HEK293T (cell line): Measurements from ENCODE around the gene MTHFD2.

Experiments
- CTCF ChIA-PET: fragments of 350-600 bp; formaldehyde crosslinking; extraction: SDS; loops from one replicate; lab custom pipeline; 2021; ENCODE audit warnings: antibody characterized with exemption, inconsistent platforms; lab: Yijun Ruan, JAX
- POLR2A ChIA-PET: fragments of 350-600 bp; formaldehyde crosslinking; extraction: SDS; loops from one replicate; lab custom pipeline; 2020; ENCODE audit warnings: antibody characterized with exemption, inconsistent platforms; lab: Yijun Ruan, JAX
- DNase-seq: peaks from one replicate; pipeline ENCODE4 v3.0.0; 2012; ENCODE audit warnings: mixed read lengths; ENCODE audit errors: extremely low spot score
- ARNT ChIP-seq: fragments of 450-650 bp; IDR thresholded peaks from 2 replicates; pipeline ENCODE4 v1.6.1; 2017; ENCODE audit warnings: mild to moderate bottlenecking
- BHLHE40 ChIP-seq: fragments of 450-650 bp; IDR thresholded peaks from 2 replicates; pipeline ENCODE4 v1.6.1; 2016; ENCODE audit warnings: mild to moderate bottlenecking, moderate library complexity, borderline replicate concordance
- CTBP1 ChIP-seq: fragments of 450-650 bp; IDR thresholded peaks from 2 replicates; pipeline ENCODE4 v1.6.1; 2016; ENCODE audit warnings: borderline replicate concordance
- ELF4 ChIP-seq: fragments of 450-650 bp; IDR thresholded peaks from 2 replicates; pipeline ENCODE4 v1.6.1; 2017; ENCODE audit warnings: antibody characterized with exemption
- FOXA1 ChIP-seq: fragments of 450-650 bp; IDR thresholded peaks from 2 replicates; pipeline ENCODE4 v1.6.1; 2016; ENCODE audit warnings: mild to moderate bottlenecking
- FOXK2 ChIP-seq: fragments of 450-650 bp; IDR thresholded peaks from 2 replicates; pipeline ENCODE4 v1.6.1; 2016; ENCODE audit warnings: mild to moderate bottlenecking
- FOXM1 ChIP-seq: fragments of 450-650 bp; IDR thresholded peaks from 2 replicates; pipeline ENCODE4 v1.6.1; 2017; ENCODE audit warnings: mild to moderate bottlenecking, borderline replicate concordance
- HDGF ChIP-seq: fragments of 450-650 bp; IDR thresholded peaks from 2 replicates; pipeline ENCODE4 v1.6.1; 2017; ENCODE audit warnings: antibody characterized with exemption, borderline replicate concordance
- L3MBTL2 ChIP-seq: fragments of 450-650 bp; conservative IDR thresholded peaks from 2 replicates; pipeline ENCODE4 v1.6.1; 2016; ENCODE audit warnings: mild to moderate bottlenecking
- LEF1 ChIP-seq: fragments of 450-650 bp; IDR thresholded peaks from 2 replicates; pipeline ENCODE4 v1.6.1; 2017; ENCODE audit warnings: mild to moderate bottlenecking, borderline replicate concordance
- NFRKB ChIP-seq: fragments of 450-650 bp; IDR thresholded peaks from 2 replicates; pipeline ENCODE4 v1.6.1; 2016; ENCODE audit warnings: mild to moderate bottlenecking, moderate library complexity
- SP1 ChIP-seq: fragments of 450-650 bp; IDR thresholded peaks from 2 replicates; pipeline ENCODE4 v1.6.1; 2017
- SUZ12 ChIP-seq: fragments of 450-650 bp; IDR thresholded peaks from 2 replicates; pipeline ENCODE4 v1.6.1; 2016; ENCODE audit warnings: mild to moderate bottlenecking
- TARDBP ChIP-seq: fragments of 450-650 bp; IDR thresholded peaks from 2 replicates; pipeline ENCODE4 v1.6.1; 2016
- ZNF384 ChIP-seq: fragments of 450-650 bp; IDR thresholded peaks from 2 replicates; pipeline ENCODE4 v1.6.1; 2016
- TF ChIP-seq, protein P1 (sequence below): fragments of 450-650 bp; IDR thresholded peaks from 2 replicates; pipeline ENCODE4 v1.6.1; 2016

Gene MTHFD2

DNA sequence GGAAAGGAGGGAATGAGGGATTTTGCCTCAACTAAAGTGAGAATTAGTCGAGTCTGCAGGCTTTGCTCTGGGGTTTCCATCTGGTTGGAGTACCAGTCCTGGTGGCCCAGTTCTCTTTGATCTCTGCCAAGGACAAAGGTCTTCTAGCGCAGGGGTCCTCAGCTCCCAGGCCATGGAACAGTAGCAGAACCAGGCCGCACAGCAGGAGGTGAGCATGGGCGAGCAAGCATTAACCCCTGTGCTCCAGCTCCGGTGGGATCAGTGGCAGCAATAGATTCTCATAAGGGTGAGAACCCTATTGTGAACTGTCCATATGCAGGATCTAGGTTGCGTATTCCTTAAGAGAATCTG is 23.9 kb downstream of the MTHFD2 start:
- CTCF ChIA-PET, result no interaction called here
- no peak for DNase-seq
- POLR2A ChIA-PET, result no interaction called here
- TF ChIP-seq L3MBTL2 (no peak), SP1 (no peak), SUZ12 (no peak), CTBP1 (no peak), ELF4 (no peak), NFRKB (no peak), FOXA1 (no peak), TARDBP (no peak), FOXK2 (no peak), LEF1 (no peak), ARNT (no peak)
- TF ChIP-seq, protein P1, sequence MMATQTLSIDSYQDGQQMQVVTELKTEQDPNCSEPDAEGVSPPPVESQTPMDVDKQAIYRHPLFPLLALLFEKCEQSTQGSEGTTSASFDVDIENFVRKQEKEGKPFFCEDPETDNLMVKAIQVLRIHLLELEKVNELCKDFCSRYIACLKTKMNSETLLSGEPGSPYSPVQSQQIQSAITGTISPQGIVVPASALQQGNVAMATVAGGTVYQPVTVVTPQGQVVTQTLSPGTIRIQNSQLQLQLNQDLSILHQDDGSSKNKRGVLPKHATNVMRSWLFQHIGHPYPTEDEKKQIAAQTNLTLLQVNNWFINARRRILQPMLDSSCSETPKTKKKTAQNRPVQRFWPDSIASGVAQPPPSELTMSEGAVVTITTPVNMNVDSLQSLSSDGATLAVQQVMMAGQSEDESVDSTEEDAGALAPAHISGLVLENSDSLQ, result no peak

DNA sequence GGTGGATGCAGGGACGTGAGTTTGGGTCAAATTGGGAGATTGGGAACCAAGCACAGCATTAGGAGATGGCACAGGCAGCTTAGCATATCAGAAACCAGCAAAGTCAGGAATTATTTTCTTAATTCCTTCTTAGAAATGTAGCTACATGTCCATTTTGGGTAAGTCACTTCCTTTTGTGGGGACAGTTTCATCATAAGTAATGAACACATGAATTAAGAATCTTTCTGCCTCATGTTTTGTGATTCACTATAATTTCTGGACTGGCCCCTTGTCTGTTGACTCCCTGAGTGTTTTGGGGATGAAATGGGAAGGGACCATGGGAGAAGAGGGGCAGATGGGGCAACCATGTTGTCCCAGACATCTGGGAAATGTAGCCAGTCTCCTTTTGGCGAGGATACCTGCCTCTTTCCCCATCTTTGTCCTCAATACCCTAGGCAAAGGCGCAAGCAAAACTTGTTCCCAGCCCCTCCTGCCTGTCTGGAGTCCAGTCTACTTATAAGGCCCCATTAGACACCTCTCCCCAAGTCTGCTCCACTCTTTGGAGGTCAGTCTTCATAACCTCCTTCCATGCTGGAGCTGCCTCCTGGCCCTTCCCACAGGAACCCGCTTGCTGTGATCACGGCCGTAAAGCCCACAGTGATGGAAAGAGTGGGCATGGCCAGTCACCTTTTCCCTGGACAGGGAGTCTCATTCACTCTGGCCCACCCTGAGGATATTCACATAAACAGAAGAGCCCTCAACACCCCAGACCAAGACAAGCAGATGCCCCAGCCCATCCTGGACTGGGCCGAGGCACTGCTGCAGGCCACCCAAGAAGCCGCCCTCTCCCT is 25.7 kb downstream of the MTHFD2 start:
- no peak for DNase-seq
- ChIA-PET POLR2A (no interaction called here), CTCF (no interaction called here)
- no peak for TF ChIP-seq FOXA1
- TF ChIP-seq CTBP1, result no peak
- no peak for TF ChIP-seq SUZ12
- TF ChIP-seq, protein P1, result no peak
- no peak for TF ChIP-seq BHLHE40
- TF ChIP-seq SP1, result no peak
- TF ChIP-seq NFRKB, result no peak
- TF ChIP-seq ZNF384, result no peak
- no peak for TF ChIP-seq LEF1
- TF ChIP-seq L3MBTL2, result no peak
- TF ChIP-seq TARDBP, result no peak
- no peak for TF ChIP-seq HDGF
- TF ChIP-seq ARNT, result no peak
- TF ChIP-seq FOXK2, result no peak

DNA sequence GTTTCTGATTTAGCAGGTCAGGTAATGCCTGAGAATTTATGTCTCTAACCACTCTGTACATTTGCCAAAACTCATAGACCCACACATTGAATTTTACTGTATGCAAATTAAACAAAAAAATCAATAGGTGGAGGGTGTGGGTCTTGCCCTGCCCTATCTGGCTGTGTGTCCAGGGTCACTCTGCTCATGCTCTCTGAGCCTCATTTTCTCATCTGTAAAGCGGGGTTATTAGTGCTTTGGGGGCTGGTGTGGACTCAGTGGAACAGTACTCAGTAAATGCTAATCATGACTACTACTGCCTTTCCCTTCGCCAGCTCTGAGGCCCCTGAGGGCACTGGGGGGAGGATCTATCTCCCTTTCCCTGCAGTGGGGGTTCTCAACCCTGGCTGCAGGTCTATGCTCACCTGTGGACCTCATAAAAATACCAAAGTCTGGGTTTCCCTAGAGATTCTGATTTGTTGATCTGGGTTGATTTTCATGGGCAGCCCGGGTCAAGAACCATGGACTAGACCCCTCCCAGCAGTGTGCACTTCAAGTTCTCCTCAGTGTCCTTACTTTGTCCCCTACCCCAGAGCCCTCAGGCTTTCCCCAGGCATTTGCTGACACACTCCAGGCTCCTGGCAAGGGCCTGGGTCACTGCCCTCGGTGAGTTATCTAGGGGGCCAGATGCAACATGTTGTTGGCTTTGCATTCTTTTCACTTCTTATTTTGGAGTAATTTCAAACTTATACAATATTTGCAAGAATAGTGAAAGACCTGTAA is 27.5 kb downstream of the MTHFD2 start:
- POLR2A ChIA-PET, result no interaction called here
- CTCF ChIA-PET, result no interaction called here
- no peak for DNase-seq
- TF ChIP-seq TARDBP (no peak), ZNF384 (no peak), ELF4 (no peak), ARNT (no peak), SUZ12 (no peak), FOXM1 (no peak), SP1 (no peak), NFRKB (no peak), CTBP1 (no peak), L3MBTL2 (no peak), HDGF (no peak), FOXA1 (no peak), FOXK2 (no peak), LEF1 (no peak)

DNA sequence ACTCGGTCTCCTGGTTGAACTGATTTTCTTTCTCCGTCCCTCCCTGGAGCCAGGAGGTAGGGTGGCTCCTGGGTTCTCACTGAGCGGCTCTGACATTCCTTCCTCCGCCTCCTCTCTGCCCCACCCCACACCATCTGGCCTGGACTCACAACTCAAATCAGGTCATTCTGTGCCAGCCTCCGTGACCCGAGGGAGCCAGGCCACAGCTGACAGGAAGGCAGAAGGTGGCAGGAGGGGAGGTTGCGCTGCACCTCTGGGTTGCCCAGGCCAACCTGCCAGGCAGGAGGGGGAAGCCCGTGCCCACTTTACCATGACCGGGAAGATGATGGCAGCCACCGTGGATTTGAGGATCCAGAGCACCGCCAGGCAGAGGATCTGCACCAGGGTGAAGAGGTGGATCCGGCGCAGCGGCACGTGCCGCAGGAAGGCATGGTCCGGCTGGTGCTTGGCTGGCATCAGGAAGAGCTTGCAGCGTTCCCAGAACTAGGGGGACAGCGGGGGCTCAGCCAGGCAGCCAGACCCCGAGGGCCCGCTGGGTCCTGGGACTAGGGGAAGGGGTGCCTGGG is 28.3 kb downstream of the MTHFD2 start:
- ChIA-PET POLR2A (no interaction called here), CTCF (interaction anchor here (0.6 to 1.0 kb wide), 3 partner anchors 23 to 400 kb away, joined by 3 read pairs; no protein-coding TSS in a partner anchor)
- TF ChIP-seq FOXA1 (no peak), FOXM1 (no peak), SP1 (no peak), BHLHE40 (no peak), SUZ12 (no peak), NFRKB (no peak), CTBP1 (no peak), TARDBP (no peak), FOXK2 (no peak), L3MBTL2 (no peak)
- TF ChIP-seq, protein P1, result no peak
- DNase-seq, result no peak

DNA sequence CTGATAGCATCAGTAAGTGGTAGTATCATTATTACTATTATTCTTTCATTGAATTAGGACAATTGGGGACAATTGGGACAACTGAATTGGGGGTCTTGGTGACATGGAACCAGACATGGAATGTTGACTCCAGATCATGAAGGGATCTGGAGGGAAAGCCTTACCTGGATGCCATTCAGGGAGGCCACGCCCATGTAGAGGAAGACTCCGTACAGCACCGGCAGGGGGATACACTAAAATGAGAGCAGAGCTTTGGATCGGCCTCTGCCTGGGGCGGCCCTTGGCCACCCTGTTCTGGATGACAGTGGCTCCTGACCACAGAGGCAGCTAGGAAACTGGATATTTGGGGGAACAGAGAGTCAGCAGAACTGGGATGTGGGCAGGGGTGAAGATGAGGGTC is 29.2 kb downstream of the MTHFD2 start:
- TF ChIP-seq, protein P1, result no peak
- TF ChIP-seq L3MBTL2 (no peak), BHLHE40 (no peak), HDGF (no peak), NFRKB (no peak), ZNF384 (no peak), SP1 (no peak), FOXM1 (no peak), LEF1 (no peak), TARDBP (no peak), FOXA1 (no peak)
- DNase-seq, result no peak
- ChIA-PET CTCF (interaction anchor here (1.0 kb wide), 1 partner anchor 22 kb away, joined by 3 read pairs; no protein-coding TSS in a partner anchor), POLR2A (no interaction called here)
